Stimulated activated CD4-positive, alpha-beta T cell treated with anti-CD3 and anti-CD28 coated beads, Interleukin-15, amount 100 ng/mL, for 1 hour (primary cell): ENCODE results near the gene TBC1D30.
A peak's percentile ranks its signal among the peaks of the same experiment; 100 is the strongest.
"Not testable (repeated sequence)": the region's sequence is repeated elsewhere in the genome, so short reads cannot be mapped to it uniquely, and the experiment has no call there.

Source experiments
- DNase-seq, 2 donors: peaks; one replicate each; pipeline ENCODE4 v3.0.0-alpha.2; 2020; ENCODE audit warnings: low read depth in 1 of 2, low spot score in 1 of 2

The TBC1D30 gene

DNA sequence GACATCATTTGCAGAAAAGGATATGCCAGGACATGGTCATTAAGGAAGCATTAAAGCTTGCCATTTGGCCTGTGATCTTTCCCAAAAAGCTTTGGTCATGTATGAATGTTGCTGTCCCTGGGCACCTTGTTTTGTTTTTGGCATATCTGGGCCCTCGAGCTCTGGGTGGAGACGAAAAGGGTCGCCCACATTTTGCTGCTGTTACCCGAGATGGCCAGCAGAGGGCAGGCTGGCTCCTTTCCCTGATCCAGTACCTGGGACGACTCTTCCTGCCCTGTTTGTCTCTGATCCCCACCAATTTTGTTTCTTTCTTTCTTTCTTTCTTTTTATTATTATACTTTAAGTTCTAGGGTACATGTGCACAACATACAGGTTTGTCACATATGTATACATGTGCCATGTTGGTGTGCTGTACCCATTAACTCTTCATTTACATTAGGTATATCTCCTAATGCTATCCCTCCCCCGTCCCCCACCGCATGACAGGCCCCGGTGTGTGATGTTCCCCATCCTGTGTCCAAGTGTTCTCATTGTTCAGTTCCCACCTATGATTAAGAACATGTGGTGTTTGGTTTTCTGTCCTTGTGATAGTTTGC lies 22.2 kb upstream of the TBC1D30 start:
- peak in 1 of 2 donors; percentile 38 for DNase-seq

DNA sequence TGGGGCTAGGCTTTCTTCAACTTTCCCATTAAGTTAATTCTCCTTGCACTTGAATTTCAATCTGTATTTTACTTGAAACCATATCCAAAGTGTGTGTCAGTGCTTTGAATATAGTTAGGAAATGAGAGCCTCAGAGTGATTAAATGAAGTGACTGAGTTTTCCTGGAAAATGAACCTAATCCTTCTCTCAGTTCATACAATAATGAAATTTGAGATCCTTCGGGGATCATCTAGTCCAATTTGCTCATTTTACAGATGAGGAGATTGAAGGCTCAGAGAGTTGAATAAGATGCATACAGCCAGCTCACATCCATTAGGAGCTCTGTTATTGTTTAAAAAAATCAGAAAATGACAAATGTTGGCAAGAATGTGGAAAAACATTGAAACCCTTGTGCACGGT lies 18.3 kb upstream of the TBC1D30 start:
- no peak for DNase-seq

DNA sequence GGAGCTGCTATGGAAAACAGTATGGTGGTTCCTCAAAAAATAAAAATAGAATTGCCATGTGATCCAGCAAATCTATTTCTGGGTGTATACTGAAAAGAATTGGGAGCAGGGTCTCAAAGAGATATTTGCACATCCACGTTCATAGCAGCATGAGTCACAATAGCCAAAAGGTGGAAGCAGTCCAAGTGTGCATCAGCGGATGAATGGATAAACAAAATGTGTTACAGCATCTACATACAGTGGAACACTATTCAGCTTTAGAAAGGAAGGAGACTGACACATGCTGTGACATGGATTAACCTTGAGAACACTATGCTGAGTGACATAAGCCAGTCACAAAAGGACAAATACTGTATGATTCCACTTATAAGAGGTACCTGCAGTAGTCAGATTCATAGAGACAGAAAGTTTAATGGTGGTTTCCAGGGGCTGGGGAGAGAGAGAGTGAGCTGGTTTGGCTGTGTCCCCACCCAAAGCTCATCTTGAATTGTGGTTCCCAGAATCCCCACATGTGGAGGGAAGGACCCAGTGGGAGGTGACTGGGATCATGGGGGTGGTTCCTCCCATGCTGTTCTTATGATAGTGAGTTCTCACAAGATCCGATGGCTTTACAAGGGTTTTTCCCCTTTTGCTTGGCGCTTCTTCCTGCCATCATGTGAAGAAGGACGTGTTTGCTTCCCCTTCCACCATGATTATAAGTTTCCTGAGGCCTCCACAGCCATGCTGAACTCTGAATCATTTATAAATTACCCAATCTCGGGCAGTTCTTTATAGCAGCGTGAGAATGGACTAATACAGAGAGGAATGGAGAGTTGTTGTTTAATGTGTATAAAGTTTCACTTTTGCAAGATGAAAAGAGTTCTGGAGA lies 17.6 kb upstream of the TBC1D30 start:
- DNase-seq: no peak

DNA sequence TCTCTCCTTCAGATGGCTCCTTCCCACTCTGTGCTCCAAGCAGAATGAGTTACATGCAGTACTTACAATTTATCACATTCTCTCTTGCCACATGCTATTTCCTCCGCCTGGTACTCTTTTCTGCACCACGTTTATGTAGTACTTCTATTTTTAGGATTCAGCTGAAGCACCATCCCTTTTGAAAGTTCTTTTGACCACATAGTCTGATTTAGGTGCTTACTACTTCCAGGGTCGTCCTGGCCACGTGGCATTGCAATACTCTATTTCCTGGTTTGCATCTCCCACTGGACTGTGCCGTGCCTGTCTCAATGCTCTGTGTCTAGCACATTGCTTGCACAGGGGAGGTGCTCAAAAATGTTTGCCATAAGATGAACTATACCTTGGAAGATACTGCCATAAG lies 16.3 kb upstream of the TBC1D30 start:
- no peak for DNase-seq

DNA sequence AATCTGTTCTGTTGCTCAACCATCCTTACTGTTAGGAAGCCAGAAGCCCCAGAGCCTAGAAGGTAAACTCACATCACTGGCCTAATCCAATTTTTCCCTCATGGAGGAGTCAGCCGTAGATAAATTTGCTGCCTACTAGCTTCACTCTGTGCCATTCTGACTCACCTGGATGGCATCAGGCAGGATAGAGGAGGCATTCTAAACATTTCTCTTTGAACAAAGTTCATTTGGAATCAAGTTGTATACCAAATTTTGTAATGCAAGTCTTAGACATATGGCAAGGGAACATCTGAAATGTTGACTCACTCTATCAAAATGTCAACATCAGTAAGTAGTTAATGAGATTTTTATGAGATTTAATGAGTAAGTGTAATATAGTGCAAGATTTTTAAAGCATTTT lies 13.6 kb upstream of the TBC1D30 start:
- no peak for DNase-seq

DNA sequence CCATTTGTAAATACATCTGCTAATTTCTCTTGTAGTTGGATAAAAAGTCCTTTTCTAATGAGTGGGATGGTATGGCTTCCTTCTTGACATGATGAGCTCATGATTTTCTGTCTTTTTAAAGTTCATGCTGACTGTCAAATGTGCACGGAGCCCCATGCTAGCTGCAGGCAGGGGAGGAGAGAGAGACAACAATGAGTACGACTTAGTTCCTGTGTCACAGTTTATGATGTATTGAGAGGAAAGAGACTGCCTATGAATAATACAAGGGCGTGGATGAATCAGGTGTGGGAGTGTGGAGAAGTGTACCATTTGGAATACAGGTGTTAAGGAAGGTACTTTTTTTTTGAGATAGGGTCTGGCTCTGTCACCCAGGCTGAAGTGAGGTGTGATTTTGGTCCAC lies 10.7 kb upstream of the TBC1D30 start:
- DNase-seq: no peak

DNA sequence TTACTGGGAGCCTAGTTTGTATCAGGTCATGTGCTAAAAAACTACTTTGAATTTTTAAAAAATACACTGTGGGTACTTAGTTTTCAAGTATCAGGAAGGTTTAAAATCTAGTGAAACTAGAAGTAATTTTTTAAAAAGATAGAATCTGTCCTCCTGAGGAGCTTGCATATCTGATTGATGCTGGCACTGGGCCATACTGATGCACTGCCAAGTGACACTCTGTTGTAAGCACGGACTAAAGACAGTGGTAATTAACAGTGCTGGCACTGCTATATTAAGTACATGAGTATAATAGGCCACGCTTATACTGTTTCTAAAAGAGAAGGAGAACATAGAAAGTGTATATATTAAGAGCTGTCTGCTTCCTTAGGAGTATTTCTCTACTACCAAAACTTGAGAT lies 10.0 kb upstream of the TBC1D30 start:
- DNase-seq: no peak

DNA sequence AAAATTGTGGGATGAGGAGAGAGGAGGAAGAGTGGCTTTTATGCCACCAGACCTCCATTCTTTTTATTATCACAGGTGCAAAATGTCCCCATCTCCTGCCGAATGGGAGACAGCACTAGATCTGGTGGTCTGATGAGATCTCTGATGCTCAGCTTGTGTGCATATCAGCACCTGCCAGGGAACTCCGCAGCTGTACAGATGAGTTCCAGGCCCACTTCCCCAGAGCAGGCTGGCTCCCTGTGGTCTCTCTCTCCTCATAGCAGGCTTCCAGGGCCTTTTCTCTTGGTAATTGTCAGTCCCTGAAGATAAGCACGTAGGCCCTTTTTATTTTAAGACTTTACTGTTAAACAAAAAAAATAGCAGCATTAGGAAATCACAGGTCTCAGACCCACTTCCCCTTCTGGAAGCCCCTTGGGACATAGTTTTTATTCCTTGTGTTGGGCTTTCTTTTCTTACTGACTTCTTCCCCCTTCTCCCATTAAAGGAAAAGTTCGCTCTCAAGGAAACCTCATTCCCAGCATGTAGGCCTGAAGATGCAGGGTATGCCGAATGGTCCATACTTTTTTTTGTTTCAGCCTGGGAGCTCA lies 4.5 kb upstream of the TBC1D30 start:
- DNase-seq: no peak

DNA sequence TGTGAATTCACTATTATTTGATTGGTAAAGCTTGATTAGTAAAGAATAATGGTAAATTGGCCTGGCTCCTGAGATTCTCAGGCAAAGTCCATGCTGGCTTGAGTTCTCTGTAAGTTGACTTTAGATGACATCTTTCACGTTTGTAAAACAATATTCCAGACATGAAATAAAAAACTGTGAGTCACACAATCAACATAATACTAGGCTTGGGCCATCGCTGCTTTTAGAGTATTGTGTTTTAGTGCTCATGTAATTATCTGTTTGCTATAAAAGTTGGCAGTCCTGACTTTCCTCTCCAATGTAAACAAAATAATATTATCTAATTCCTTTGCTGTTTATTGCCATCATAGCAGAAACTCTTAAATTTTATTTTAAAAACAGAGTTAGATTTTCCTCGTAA lies 3.9 kb upstream of the TBC1D30 start:
- DNase-seq: no peak

DNA sequence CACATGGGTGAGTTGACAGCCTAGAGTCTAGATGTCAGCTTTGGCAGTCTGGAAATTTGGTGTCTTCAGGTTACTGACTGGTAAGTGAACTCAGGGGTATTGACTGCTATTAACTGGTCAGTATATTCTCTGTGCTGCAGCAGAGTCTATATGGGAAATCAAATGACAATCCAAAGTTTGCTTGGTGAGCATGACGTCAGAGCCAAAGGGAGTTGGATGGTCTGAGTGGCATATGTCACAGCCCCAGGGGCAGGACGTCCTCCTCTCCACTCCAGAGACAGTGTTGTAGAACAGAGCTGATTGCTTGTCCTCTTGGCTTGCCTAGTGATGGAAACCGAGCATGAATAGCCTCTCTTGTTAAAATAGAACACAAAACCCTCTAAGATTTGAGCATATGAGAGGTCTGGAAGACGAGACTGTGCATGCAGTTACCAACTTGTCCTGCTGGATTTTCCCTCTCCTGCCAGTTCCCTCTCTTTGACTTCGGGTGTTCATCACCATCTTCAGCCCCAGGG lies 3.3 kb upstream of the TBC1D30 start:
- DNase-seq: no peak

DNA sequence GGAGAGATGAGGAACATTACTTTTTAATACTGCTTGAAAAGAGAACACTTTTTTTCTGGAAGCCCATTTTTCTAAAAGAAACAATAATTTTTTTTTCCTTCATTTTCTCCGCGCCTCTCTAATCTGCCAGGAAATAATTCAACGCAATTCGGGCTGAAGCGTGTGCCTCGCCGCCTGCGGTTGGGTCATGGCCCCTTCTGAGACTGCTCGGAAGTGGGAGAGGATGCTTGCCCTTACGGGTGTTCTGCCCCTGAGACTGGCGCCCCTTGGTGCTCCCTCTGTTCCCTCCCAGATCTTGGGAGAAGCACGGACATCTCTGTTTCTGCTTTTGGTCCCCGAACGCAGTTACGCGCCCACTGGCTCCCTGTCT lies 332 bp upstream of the TBC1D30 start:
- no peak for DNase-seq

DNA sequence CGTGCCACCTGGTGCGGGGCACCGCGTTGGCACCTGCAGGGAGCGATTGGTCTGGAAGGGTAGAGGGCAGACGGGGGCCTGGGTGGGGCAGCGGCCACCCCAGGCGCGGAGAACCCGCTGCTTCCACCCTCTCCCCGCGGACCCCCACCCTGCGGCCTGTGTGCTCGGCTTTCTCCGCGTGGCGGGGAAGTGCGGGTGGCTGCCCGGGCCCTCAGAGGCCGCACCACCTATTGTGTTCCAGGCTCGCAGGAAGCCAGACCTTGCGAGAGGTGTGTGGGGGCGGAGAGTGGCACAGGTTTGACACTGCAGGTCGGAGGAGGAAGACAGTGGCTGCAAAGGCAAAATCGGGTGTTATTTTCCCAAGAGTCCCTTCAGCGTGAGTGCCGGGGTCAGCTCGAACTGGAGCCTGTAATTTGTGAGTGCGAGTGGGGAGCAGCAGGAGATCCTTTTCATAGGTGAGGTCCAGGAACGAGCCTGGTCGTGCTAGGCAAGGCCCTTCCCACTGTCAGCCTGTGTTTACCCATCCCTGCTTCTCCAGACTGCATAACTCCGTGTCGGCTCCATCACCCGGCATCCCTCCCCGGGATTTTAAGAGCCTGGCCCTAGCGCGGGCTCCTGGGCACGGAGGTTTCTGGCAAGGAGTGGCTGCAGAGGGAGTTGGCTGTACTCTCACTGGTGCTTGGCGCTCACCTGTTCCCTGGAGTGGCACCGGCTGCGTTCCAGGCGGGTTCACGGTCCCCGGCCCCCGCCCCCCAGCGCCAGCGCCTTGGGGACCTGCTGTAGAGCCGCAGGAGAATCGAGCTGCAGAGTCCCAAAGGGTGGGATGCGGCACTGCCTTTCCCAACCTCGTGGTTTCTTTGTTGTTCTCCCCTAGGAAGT lies 935 bp downstream of the TBC1D30 start:
- no peak for DNase-seq

DNA sequence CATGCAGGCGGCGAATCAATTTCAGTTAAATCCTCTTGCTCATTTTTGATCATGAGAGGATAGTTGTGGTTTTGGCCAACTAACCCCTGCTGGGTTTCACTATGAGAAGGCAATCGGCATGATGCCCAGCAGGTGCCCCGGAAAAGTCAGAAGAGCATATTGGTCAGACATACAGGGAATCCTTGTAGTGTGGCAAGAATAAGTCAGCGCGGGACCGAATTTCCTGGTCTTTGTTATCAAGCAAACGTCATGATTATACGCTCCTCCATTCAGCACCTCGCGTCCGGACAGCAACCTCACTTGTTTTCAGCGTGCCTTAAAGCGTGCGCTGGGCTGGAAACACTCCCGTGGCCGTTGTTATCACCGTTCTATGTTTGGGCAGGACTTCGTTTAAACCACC lies 1.8 kb downstream of the TBC1D30 start:
- DNase-seq: peak in 1 of 2 donors; percentile 20

DNA sequence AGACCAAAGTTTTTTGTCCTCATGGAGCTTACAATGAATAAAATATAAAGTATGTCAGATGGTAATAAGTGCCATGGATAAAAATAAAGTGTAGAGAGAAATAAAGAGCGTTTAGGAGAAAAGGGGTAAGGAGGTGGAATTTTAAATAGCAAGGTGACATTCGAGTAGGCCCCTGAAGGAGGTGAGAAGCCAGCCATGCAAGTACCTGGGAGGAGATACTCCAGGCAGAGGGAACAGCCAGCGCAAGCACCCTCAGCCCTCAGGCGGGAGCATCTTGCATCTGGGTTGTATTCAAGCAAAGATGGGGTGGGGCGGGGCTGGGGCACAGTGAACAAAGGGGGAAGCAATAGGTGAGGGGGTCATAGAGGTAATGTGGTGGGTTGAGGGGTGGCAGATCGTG lies 4.3 kb downstream of the TBC1D30 start:
- no peak for DNase-seq

DNA sequence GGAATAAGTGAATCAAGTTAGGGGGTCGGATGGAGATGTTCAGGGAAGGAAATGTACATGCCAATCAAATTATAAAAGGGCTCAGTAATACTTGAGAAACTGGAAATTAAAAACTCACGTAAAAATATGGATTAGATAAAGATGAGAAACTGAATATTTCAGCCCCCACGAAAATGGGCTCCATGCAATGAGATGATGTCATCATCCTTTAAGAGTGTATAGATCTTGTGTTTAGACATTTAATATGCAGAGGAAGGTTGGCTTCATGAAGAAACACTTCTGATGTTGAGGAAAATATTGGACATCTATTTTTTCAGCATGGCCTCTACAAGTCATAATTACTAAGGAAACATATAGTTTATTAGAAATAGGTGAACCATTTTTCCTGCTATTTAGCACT lies 9.5 kb downstream of the TBC1D30 start:
- no peak for DNase-seq

DNA sequence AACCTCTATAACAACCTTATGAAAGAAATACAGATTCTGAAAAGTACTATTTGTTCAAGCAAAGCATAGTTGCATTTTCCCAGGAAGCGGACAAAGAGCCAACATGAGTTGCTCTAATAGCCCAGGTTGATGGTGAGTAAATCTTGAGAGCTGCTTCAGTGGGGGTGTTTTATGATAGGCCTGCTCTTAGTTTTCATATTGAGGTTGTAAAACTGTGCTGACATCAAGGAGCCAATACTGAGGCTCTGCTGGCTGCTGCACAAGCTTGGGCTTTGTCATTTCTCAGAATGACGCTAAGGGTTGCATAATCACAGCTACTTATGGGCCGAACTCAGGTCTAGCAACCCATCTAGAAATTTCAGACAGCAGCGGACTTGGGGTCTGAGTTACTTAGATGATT lies 11.5 kb downstream of the TBC1D30 start:
- no peak for DNase-seq

DNA sequence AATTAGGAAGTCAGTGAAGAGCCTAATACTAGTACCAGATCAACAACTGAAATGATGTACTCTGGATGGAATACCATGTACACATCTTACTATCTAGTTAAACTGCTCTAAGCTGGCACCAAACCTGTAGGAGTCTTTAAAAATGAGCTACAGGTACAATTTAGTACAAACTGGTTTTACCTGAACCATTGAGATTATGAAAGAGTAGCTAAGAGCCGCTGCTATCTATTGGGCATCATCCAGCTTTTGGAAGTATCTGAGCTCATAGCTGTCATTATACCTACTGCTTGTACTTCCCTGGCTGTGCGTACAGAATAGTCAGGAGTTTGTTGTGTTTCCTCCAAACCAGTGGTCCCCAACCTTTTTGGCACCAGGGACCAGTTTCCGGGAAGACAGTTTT lies 12.4 kb downstream of the TBC1D30 start:
- DNase-seq: no peak

DNA sequence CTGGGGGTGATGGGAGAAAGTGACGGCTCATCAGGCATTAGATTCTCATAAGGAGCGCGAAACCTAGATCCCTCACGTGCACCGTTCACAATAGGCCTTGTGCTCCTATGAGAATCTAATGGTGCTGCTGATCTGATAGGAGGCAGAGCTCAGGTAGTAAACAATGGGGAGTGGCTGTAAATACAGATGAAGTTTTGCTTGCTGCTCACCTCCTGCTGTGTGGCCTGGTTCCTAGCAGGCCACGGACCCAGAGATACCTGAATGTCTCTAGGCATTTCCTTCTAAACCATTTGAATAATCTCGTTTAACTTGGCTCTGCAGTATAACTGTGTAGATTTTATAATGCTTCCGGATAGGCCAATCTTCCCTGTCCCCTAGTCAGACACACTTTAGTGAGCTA lies 13.0 kb downstream of the TBC1D30 start:
- no peak for DNase-seq

DNA sequence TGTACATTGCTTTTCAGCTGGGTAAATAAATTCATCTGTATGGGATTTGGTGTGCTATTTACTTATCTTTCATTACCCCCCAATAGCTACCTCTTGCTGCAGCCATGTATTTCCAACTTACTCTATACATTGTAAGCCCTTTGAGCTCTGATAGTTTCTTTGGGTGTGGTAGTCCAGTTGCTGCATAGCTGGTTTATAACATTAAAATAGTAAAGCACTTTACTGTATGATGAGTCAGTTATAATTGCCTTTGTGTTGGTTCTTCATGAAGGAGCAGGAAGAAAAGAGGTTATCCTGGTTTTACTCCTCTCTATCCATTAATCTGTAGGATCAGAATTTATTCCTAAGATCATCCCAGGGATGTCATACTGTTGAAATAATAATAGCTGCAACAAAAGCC lies 15.7 kb downstream of the TBC1D30 start:
- no peak for DNase-seq

DNA sequence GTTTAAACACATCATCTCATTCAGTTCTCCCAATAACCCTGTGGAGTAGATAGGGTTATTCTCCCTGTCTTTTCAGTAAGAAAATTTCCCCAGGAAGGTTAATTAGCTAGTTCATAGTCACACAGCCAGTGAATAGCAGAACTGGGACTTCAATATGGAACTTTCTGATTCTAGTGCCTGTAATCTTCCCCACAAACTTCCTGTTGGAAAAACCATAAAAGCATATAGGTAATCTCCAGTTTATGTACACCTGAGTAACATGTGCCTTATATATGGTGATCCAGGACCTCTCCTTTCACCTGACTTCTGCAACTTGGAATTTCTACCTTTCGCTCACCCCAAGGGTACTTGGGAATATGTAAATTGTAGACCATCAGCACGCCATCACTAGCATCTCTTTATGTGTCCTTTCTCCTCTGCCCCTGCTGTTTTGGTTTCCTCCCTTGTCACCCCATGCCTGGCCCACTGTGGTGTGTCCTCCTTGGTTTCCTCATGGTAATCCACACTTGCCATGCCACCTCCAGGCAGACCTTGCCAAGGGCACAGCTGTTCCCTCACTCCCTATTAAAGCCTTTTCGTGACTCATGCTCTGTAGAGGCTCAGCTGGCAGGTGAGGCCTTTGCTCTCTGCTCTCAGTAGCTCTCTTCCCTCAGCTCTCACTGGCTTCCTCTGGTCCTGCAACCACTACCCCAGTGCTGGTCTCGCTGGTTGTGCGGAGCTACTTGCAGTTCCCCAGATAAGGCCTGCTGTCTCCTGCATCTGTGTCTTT lies 16.7 kb downstream of the TBC1D30 start:
- DNase-seq: no peak

DNA sequence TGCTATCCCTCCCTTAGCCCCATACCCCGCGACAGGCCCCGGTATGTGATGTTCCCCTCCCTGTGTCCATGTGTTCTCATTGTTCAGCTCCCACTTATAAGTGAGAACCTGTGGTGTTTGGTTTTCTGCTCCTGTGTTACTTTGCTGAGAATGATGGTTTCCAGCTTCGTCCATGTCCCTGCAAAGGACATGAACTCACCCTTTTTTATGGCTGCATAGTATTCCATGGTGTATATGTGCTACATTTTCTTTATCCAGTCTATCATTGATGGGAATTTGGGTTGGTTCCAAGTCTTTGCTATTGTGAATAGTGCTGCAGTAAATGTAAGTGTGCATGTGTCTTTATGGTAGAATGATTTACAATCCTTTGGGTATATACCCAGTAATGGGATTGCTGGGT lies 24.0 kb downstream of the TBC1D30 start:
- not testable (repeated sequence) for DNase-seq
